Neural crest cell (in vitro differentiated cells): Measurements from ENCODE around the gene ALOX12. TPM values are rescaled to one million over a fixed set of nuclear protein-coding genes. Genes with fewer than 3 reads are reported as not detected.

Experiments
- DNase-seq: peaks from one replicate; pipeline ENCODE4 v3.0.0; 2021; ENCODE audit warnings: low read depth, mixed read lengths, low spot score
- H3K27ac Mint-ChIP-seq: one replicate; pipeline ENCODE4 v1.8.0; 2021; ENCODE audit warnings: mild to moderate bottlenecking, mixed read lengths; ENCODE audit not compliant: unreplicated experiment
- H3K27me3 Mint-ChIP-seq: 2 replicates; pipeline ENCODE4 v1.8.0; 2021; ENCODE audit warnings: low read depth, mild to moderate bottlenecking, mixed read lengths
- H3K36me3 Mint-ChIP-seq: 2 replicates; pipeline ENCODE4 v1.8.0; 2021; ENCODE audit warnings: low read depth, mild to moderate bottlenecking, mixed read lengths
- H3K4me1 Mint-ChIP-seq: 2 replicates; pipeline ENCODE4 v1.8.0; 2021; ENCODE audit warnings: mixed read lengths
- H3K4me3 Mint-ChIP-seq: one replicate; pipeline ENCODE4 v1.8.0; 2021; ENCODE audit warnings: mild to moderate bottlenecking, mixed read lengths
- H3K9me3 Mint-ChIP-seq: 2 replicates; pipeline ENCODE4 v1.8.0; 2021; ENCODE audit warnings: mixed read lengths
- total RNA-seq: library from RNA; stranded (reverse); gene quantifications from 2 replicates; pipeline ENCODE4 v1.2.1, GENCODE V29; 2021
- TF ChIP-seq, protein P1 (sequence below): fragments of 200-600 bp; sonication (generic); conservative IDR thresholded peaks from 2 replicates; pipeline ENCODE4 v1.5.0; 2021; ENCODE audit warnings: antibody characterized with exemption, mild to moderate bottlenecking

ALOX12 gene
- total RNA-seq, 1 donor from 2014 or later = 0.16 TPM

DNA sequence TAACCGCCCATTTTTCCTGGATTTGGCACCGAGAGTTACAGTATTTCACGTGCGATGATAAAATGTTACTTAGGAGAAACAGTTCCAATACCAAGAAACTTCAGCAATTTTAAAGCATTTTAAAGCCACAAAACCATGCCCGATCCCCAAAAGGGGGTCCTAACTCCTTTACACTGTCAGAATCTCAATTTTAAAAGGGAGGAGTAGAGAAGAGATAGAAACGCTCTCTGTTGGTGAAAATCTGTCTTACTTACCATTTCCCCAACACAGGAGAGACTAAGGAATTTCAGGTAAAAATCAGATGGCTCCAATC, 16.0 kb downstream of the ALOX12 start:
- H3K4me3 Mint-ChIP-seq = peak overlapping the region; percentile 99
- TF ChIP-seq, protein P1, sequence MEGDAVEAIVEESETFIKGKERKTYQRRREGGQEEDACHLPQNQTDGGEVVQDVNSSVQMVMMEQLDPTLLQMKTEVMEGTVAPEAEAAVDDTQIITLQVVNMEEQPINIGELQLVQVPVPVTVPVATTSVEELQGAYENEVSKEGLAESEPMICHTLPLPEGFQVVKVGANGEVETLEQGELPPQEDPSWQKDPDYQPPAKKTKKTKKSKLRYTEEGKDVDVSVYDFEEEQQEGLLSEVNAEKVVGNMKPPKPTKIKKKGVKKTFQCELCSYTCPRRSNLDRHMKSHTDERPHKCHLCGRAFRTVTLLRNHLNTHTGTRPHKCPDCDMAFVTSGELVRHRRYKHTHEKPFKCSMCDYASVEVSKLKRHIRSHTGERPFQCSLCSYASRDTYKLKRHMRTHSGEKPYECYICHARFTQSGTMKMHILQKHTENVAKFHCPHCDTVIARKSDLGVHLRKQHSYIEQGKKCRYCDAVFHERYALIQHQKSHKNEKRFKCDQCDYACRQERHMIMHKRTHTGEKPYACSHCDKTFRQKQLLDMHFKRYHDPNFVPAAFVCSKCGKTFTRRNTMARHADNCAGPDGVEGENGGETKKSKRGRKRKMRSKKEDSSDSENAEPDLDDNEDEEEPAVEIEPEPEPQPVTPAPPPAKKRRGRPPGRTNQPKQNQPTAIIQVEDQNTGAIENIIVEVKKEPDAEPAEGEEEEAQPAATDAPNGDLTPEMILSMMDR = no peak
- DNase-seq = no peak
- no peaks in the 10 kb centered on the region for H3K9me3 Mint-ChIP-seq
- H3K4me1 Mint-ChIP-seq = peaks cover 60% of the 10 kb centered on the region
- H3K27ac Mint-ChIP-seq = peak overlapping the region; percentile 100
- H3K36me3 Mint-ChIP-seq = peaks cover 3% of the 10 kb centered on the region
- H3K27me3 Mint-ChIP-seq = no peaks in the 10 kb centered on the region

DNA sequence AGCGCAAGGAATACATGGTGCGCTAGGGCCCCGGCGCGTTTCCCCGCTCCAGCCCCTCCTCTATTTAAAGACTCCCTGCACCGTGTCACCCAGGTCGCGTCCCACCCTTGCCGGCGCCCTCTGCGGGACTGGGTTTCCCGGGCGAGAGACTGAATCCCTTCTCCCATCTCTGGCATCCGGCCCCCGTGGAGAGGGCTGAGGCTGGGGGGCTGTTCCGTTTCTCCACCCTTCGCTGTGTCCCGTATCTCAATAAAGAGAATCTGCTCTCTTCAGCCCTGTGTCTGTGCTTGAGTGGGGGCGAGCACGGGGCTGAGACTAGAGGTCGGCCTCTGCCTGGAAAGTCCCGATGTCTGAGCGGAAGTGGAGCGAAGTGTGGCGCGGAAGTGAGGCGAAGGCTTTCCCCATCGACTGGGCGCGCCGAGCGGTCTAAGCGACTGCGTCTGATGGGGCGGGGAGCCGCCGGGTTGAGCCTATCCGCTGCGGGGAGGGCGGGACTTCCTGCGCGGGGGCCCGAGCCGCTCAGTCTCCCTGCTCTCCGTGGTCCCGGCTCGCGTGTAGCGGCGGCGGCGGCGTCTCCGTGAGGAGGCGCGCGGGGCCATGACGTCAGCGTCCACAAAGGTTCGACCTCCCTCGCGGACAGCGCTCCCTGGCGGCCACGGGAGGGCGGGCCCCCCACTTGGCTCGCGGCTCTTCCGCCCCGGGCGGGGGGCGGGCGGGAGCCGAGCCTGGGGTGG, 18.6 kb downstream of the ALOX12 start:
- DNase-seq = peak; percentile 95
- TF ChIP-seq, protein P1 = peak; percentile 89

DNA sequence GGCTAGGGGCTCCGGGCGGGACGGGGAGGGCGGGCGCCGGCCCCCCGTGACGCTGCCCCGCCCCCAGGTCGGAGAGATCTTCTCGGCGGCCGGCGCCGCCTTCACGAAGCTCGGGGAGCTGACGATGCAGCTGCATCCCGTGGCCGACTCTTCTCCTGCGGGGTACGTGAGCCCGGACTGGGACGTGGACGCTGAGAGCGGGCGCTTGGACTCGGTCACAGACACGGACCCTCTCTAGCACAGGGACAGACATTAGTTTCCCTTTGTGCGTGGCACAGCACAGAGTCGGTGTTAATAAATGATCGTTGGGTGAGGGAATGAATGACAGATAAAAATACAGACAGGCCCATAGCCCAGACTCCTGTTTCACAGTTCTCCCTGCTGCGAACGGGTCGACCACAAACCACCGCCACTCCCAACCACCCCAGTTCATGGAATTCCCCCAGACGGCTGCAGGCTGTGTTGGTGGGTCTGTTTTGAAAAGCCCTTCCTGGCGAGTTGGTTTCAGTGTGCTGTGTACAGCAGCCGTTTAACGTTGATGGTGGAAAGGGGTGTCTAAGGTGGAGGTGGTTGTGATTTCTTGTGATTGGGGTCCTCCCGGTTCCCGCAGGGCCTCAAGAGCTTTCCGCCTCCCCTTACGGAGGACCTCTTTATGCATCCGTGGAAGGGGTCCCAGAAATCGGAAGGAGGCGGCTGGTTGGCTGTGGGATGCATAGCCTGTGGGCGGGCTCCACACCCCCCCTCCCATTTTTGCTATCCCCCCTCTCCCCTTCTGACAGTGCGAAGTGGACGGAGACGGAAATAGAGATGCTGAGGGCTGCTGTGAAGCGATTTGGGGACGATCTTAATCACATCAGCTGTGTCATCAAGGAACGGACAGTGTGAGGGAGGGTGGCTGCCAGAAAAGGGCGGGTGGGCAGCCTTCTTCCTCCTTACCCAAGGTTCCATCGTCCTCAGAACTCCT, 19.4 kb downstream of the ALOX12 start:
- DNase-seq = no peak
- H3K36me3 Mint-ChIP-seq = no peaks in the 10 kb centered on the region
- TF ChIP-seq, protein P1 = peak; percentile 21

More for the DNA sequence above, 18.6 kb downstream of the ALOX12 start:
- peaks cover 3% of the 10 kb centered on the region for H3K36me3 Mint-ChIP-seq
- H3K9me3 Mint-ChIP-seq = no peaks in the 10 kb centered on the region
- H3K4me3 Mint-ChIP-seq = peak overlapping the region; percentile 99
- peaks cover 73% of the 10 kb centered on the region for H3K4me1 Mint-ChIP-seq
- no peaks in the 10 kb centered on the region for H3K27me3 Mint-ChIP-seq
- H3K27ac Mint-ChIP-seq = peak overlapping the region; percentile 90

DNA sequence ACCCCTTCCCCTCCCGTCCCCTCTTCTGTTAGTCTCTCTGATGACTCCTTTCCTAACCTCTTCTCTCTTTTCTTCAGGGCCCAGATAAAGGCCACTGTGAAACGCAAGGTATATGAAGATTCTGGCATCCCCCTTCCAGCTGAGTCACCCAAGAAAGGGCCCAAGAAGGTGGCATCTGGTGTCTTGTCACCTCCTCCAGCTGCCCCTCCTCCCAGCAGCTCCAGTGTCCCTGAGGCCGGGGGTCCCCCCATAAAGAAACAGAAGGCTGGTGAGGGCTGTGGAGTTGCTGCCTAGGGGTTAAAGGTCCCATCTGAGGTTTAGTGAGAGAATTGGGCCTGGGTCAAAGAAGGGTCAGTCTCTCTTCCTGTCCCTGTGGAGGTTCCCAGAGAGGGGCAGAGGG, 20.6 kb downstream of the ALOX12 start:
- Mint-ChIP-seq H3K36me3 (no peaks in the 10 kb centered on the region), H3K4me3 (peak overlapping the region; percentile 91), H3K4me1 (peaks cover 74% of the 10 kb centered on the region), H3K27ac (peak overlapping the region; percentile 27), H3K27me3 (peaks cover 10% of the 10 kb centered on the region), H3K9me3 (no peaks in the 10 kb centered on the region)
- DNase-seq = no peak
- TF ChIP-seq, protein P1 = no peak

More for the DNA sequence above, 19.4 kb downstream of the ALOX12 start:
- Mint-ChIP-seq H3K9me3 (no peaks in the 10 kb centered on the region), H3K27me3 (no peaks in the 10 kb centered on the region), H3K27ac (peak overlapping the region; percentile 90), H3K4me3 (peak overlapping the region; percentile 91), H3K4me1 (peaks cover 72% of the 10 kb centered on the region)

DNA sequence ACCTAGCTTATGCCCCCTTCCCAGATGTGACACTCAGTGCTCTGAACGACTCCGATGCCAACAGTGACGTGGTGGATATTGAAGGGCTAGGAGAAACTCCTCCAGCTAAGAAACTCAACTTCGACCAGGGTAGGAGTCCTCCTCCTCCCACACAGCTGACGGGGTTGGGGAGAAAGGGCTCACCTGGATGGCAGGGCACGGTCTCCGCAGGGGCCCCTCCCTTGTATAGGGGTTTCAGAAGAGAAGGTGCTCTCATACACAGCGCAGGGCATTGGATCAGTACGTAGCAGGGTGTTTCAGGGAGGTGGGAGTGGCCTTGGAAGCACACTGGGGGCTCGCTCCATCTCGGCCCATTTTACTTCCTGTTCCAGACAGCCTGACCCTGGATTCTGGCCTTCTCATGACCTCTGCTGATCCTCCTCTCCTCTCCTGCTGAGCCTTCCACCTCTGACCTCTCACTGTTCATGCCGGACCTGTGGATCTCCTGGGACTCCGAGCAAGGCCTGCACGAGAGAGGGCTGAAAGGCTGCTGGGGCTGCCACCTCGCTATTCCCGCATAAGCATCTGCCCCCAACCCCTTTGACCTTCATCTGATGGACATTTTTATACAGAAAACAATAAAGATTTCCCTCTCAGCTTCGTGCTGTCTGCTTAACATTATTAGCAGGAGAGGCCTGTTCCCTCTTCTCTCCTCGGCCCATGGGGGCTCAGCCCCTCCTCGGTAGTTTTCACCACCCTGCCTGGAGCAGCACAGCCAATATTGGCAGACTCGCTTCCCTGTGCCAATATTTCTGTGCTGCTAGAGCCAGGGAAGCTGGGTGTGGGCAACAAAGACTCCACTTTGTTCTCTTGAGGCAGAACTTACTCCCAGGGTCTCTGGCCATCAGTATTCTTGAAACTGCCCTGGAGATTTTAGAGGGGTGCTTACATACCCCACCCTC, 21.3 kb downstream of the ALOX12 start:
- peaks cover 69% of the 10 kb centered on the region for H3K4me1 Mint-ChIP-seq
- peak overlapping the region; percentile 91 for H3K4me3 Mint-ChIP-seq
- DNase-seq = no peak
- no peak overlapping the region for H3K27ac Mint-ChIP-seq
- H3K9me3 Mint-ChIP-seq = no peaks in the 10 kb centered on the region
- peaks cover 18% of the 10 kb centered on the region for H3K27me3 Mint-ChIP-seq
- TF ChIP-seq, protein P1 = no peak
- H3K36me3 Mint-ChIP-seq = no peaks in the 10 kb centered on the region
